ENCODE measurements around the gene MBIP.
"Not testable (repeated sequence)": the region's sequence is repeated elsewhere in the genome, so short reads cannot be mapped to it uniquely, and the experiment has no call there.

The MBIP gene

GRCh38 chr14:36320200-36320896 is at the start of gene MBIP:
Gene MBIP, minus strand, starts transcription at chr14:36320637. Its CDS starts 49 bp downstream, at chr14:36320588.
- peaks cover 1% of the 10 kb centered on the region for H3K4me1 ChIP-seq (ENCODE audit: control insufficient read depth, insufficient read depth, low read length)
- H3K4me3 ChIP-seq (ENCODE audit: low read depth, low read length) = peak within 1 kb of the TSS; percentile 96
- H3K36me3 ChIP-seq (ENCODE audit: control insufficient read depth, insufficient read depth, low read length) = no peaks in the 10 kb centered on the region
- H3K9me3 ChIP-seq (ENCODE audit: control insufficient read depth, insufficient read depth, low read length) = no peaks in the 10 kb centered on the region
- peak within 1 kb of the TSS; percentile 91 for H3K9ac ChIP-seq (ENCODE audit: low read depth, low read length)
- H3K27me3 ChIP-seq (ENCODE audit: control insufficient read depth, insufficient read depth, low read length) = no peaks in the 10 kb centered on the region

GRCh38 chr14:36367985-36368774 is 47.7 kb upstream of the MBIP start:
- no peaks in the 10 kb centered on the region for H3K9me3 ChIP-seq (ENCODE audit: control insufficient read depth, insufficient read depth, low read length)

GRCh38 chr14:36365766-36366165 is 45.3 kb upstream of the MBIP start:
- Histone ChIP-seq H3K36me3 (ENCODE audit: control insufficient read depth, insufficient read depth, low read length) (no peaks in the 10 kb centered on the region), H3K9me3 (ENCODE audit: control insufficient read depth, insufficient read depth, low read length) (no peaks in the 10 kb centered on the region), H3K9ac (ENCODE audit: low read depth, low read length) (no peak overlapping the region), H3K4me1 (ENCODE audit: control insufficient read depth, insufficient read depth, low read length) (no peaks in the 10 kb centered on the region), H3K4me3 (ENCODE audit: low read depth, low read length) (no peak overlapping the region), H3K27me3 (ENCODE audit: control insufficient read depth, insufficient read depth, low read length) (no peaks in the 10 kb centered on the region)

More at GRCh38 chr14:36367985-36368774, 47.7 kb upstream of the MBIP start:
- Histone ChIP-seq H3K36me3 (ENCODE audit: control insufficient read depth, insufficient read depth, low read length) (no peaks in the 10 kb centered on the region), H3K4me3 (ENCODE audit: low read depth, low read length) (no peak overlapping the region), H3K4me1 (ENCODE audit: control insufficient read depth, insufficient read depth, low read length) (no peaks in the 10 kb centered on the region), H3K27me3 (ENCODE audit: control insufficient read depth, insufficient read depth, low read length) (no peaks in the 10 kb centered on the region), H3K9ac (ENCODE audit: low read depth, low read length) (no peak overlapping the region)

- Histone ChIP-seq H3K27me3 (ENCODE audit: control insufficient read depth, insufficient read depth, low read length) (no peaks in the 10 kb centered on the region), H3K4me3 (ENCODE audit: low read depth, low read length) (no peak overlapping the region), H3K9ac (ENCODE audit: low read depth, low read length) (no peak overlapping the region)
Observed at GRCh38 chr14:36363704-36364103, 43.3 kb upstream of the MBIP start.

GRCh38 chr14:36362648-36363047 is 42.2 kb upstream of the MBIP start:
- Histone ChIP-seq H3K4me1 (ENCODE audit: control insufficient read depth, insufficient read depth, low read length) (no peaks in the 10 kb centered on the region), H3K27me3 (ENCODE audit: control insufficient read depth, insufficient read depth, low read length) (no peaks in the 10 kb centered on the region), H3K4me3 (ENCODE audit: low read depth, low read length) (no peak overlapping the region), H3K9me3 (ENCODE audit: control insufficient read depth, insufficient read depth, low read length) (no peaks in the 10 kb centered on the region), H3K36me3 (ENCODE audit: control insufficient read depth, insufficient read depth, low read length) (no peaks in the 10 kb centered on the region), H3K9ac (ENCODE audit: low read depth, low read length) (no peak overlapping the region)

More at GRCh38 chr14:36363704-36364103, 43.3 kb upstream of the MBIP start:
- no peaks in the 10 kb centered on the region for H3K9me3 ChIP-seq (ENCODE audit: control insufficient read depth, insufficient read depth, low read length)
- H3K36me3 ChIP-seq (ENCODE audit: control insufficient read depth, insufficient read depth, low read length) = no peaks in the 10 kb centered on the region
- no peaks in the 10 kb centered on the region for H3K4me1 ChIP-seq (ENCODE audit: control insufficient read depth, insufficient read depth, low read length)

- Histone ChIP-seq H3K27me3 (ENCODE audit: control insufficient read depth, insufficient read depth, low read length) (no peaks in the 10 kb centered on the region), H3K4me3 (ENCODE audit: low read depth, low read length) (no peak overlapping the region), H3K9ac (ENCODE audit: low read depth, low read length) (no peak overlapping the region), H3K9me3 (ENCODE audit: control insufficient read depth, insufficient read depth, low read length) (no peaks in the 10 kb centered on the region), H3K36me3 (ENCODE audit: control insufficient read depth, insufficient read depth, low read length) (no peaks in the 10 kb centered on the region), H3K4me1 (ENCODE audit: control insufficient read depth, insufficient read depth, low read length) (no peaks in the 10 kb centered on the region)
Observed at GRCh38 chr14:36361210-36361853, 40.9 kb upstream of the MBIP start.

- H3K27me3 ChIP-seq (ENCODE audit: control insufficient read depth, insufficient read depth, low read length) = no peaks in the 10 kb centered on the region
- H3K4me3 ChIP-seq (ENCODE audit: low read depth, low read length) = no peak overlapping the region
- H3K9ac ChIP-seq (ENCODE audit: low read depth, low read length) = no peak overlapping the region
- H3K4me1 ChIP-seq (ENCODE audit: control insufficient read depth, insufficient read depth, low read length) = no peaks in the 10 kb centered on the region
- H3K36me3 ChIP-seq (ENCODE audit: control insufficient read depth, insufficient read depth, low read length) = no peaks in the 10 kb centered on the region
- H3K9me3 ChIP-seq (ENCODE audit: control insufficient read depth, insufficient read depth, low read length) = no peaks in the 10 kb centered on the region
Observed at GRCh38 chr14:36356862-36357261, 36.4 kb upstream of the MBIP start.

- Histone ChIP-seq H3K9me3 (ENCODE audit: control insufficient read depth, insufficient read depth, low read length) (no peaks in the 10 kb centered on the region), H3K36me3 (ENCODE audit: control insufficient read depth, insufficient read depth, low read length) (no peaks in the 10 kb centered on the region), H3K9ac (ENCODE audit: low read depth, low read length) (no peak overlapping the region), H3K4me3 (ENCODE audit: low read depth, low read length) (no peak overlapping the region), H3K4me1 (ENCODE audit: control insufficient read depth, insufficient read depth, low read length) (no peaks in the 10 kb centered on the region), H3K27me3 (ENCODE audit: control insufficient read depth, insufficient read depth, low read length) (no peaks in the 10 kb centered on the region)
Observed at GRCh38 chr14:36346052-36346451, 25.6 kb upstream of the MBIP start.

- no peak overlapping the region for H3K9ac ChIP-seq (ENCODE audit: low read depth, low read length)
- H3K27me3 ChIP-seq (ENCODE audit: control insufficient read depth, insufficient read depth, low read length) = no peaks in the 10 kb centered on the region
- no peak overlapping the region for H3K4me3 ChIP-seq (ENCODE audit: low read depth, low read length)
- H3K9me3 ChIP-seq (ENCODE audit: control insufficient read depth, insufficient read depth, low read length) = no peaks in the 10 kb centered on the region
- no peaks in the 10 kb centered on the region for H3K4me1 ChIP-seq (ENCODE audit: control insufficient read depth, insufficient read depth, low read length)
- H3K36me3 ChIP-seq (ENCODE audit: control insufficient read depth, insufficient read depth, low read length) = no peaks in the 10 kb centered on the region
Observed at GRCh38 chr14:36344211-36344610, 23.8 kb upstream of the MBIP start.

GRCh38 chr14:36341811-36342210 is 21.4 kb upstream of the MBIP start:
- H3K36me3 ChIP-seq (ENCODE audit: control insufficient read depth, insufficient read depth, low read length); H3K4me3 ChIP-seq (ENCODE audit: low read depth, low read length); H3K4me1 ChIP-seq (ENCODE audit: control insufficient read depth, insufficient read depth, low read length); H3K9me3 ChIP-seq (ENCODE audit: control insufficient read depth, insufficient read depth, low read length); H3K27me3 ChIP-seq (ENCODE audit: control insufficient read depth, insufficient read depth, low read length); H3K9ac ChIP-seq (ENCODE audit: low read depth, low read length): not testable (repeated sequence)

GRCh38 chr14:36340276-36340890 is 19.9 kb upstream of the MBIP start:
- H3K9ac ChIP-seq (ENCODE audit: low read depth, low read length) = no peak overlapping the region
- H3K4me1 ChIP-seq (ENCODE audit: control insufficient read depth, insufficient read depth, low read length) = no peaks in the 10 kb centered on the region
- H3K4me3 ChIP-seq (ENCODE audit: low read depth, low read length) = no peak overlapping the region
- H3K27me3 ChIP-seq (ENCODE audit: control insufficient read depth, insufficient read depth, low read length) = no peaks in the 10 kb centered on the region
- H3K36me3 ChIP-seq (ENCODE audit: control insufficient read depth, insufficient read depth, low read length) = no peaks in the 10 kb centered on the region
- H3K9me3 ChIP-seq (ENCODE audit: control insufficient read depth, insufficient read depth, low read length) = no peaks in the 10 kb centered on the region

All from iPS-15b (cell line).